ENCODE measurements around the gene SLC25A36. TPM values are rescaled to one million over a fixed set of nuclear protein-coding genes. Genes with fewer than 3 reads are reported as not detected.

The SLC25A36 gene
- total and polyA plus RNA-seq, 5 experiments from 2014 or later: 41.1 to 73.6 (median 49.7) TPM

GRCh38 chr3:140914384-140914945 is 27.2 kb upstream of the SLC25A36 start:
- DNase-seq: no peak
- no peaks in the 10 kb centered on the region for H3K4me1 Mint-ChIP-seq
- no peak overlapping the region for H3K4me3 Mint-ChIP-seq
- no peaks in the 10 kb centered on the region for H3K36me3 Mint-ChIP-seq
- no peak overlapping the region for H3K27ac Mint-ChIP-seq
- POLR2A ChIA-PET: no interaction called here
- H3K9me3 Mint-ChIP-seq: no peaks in the 10 kb centered on the region
- H3K27me3 Mint-ChIP-seq: peaks cover 5 to 43% (median 18%) of the 10 kb centered on the region in 5 donors
- ATAC-seq: no peak

- POLR2A ChIA-PET: no interaction called here
- no peaks in the 10 kb centered on the region for H3K4me1 Mint-ChIP-seq
- DNase-seq: no peak
- ATAC-seq: no peak
- H3K27me3 Mint-ChIP-seq: peaks cover 8 to 36% (median 19%) of the 10 kb centered on the region in 5 donors
- H3K4me3 Mint-ChIP-seq: no peak overlapping the region
- H3K27ac Mint-ChIP-seq: no peak overlapping the region
- no peaks in the 10 kb centered on the region for H3K36me3 Mint-ChIP-seq
- H3K9me3 Mint-ChIP-seq: no peaks in the 10 kb centered on the region
Observed at GRCh38 chr3:140916603-140917002, 25.0 kb upstream of the SLC25A36 start.

GRCh38 chr3:140917772-140918171 is 23.9 kb upstream of the SLC25A36 start:
- ATAC-seq: no peak

GRCh38 chr3:140920029-140920428 is 21.6 kb upstream of the SLC25A36 start:
- H3K4me1 Mint-ChIP-seq: no peaks in the 10 kb centered on the region
- H3K27ac Mint-ChIP-seq: no peak overlapping the region
- no peaks in the 10 kb centered on the region for H3K9me3 Mint-ChIP-seq
- peaks cover 8 to 18% (median 9%) of the 10 kb centered on the region in 5 donors for H3K27me3 Mint-ChIP-seq
- DNase-seq: no peak
- H3K36me3 Mint-ChIP-seq: no peaks in the 10 kb centered on the region
- no peak for ATAC-seq
- POLR2A ChIA-PET: no interaction called here
- H3K4me3 Mint-ChIP-seq: no peak overlapping the region

More at GRCh38 chr3:140917772-140918171, 23.9 kb upstream of the SLC25A36 start:
- peaks cover 8 to 31% (median 19%) of the 10 kb centered on the region in 5 donors for H3K27me3 Mint-ChIP-seq
- H3K36me3 Mint-ChIP-seq: no peaks in the 10 kb centered on the region
- no peak overlapping the region for H3K27ac Mint-ChIP-seq
- H3K9me3 Mint-ChIP-seq: no peaks in the 10 kb centered on the region
- no peaks in the 10 kb centered on the region for H3K4me1 Mint-ChIP-seq
- no peak overlapping the region for H3K4me3 Mint-ChIP-seq
- no peak for DNase-seq
- POLR2A ChIA-PET: no interaction called here

- no peaks in the 10 kb centered on the region for H3K4me1 Mint-ChIP-seq
- no peak overlapping the region for H3K27ac Mint-ChIP-seq
- H3K27me3 Mint-ChIP-seq: peaks cover 4 to 16% (median 8%) of the 10 kb centered on the region in 5 donors
- peak in 1 of 10 donors; percentile 25 for DNase-seq
- H3K9me3 Mint-ChIP-seq: no peaks in the 10 kb centered on the region
- no peaks in the 10 kb centered on the region for H3K36me3 Mint-ChIP-seq
- POLR2A ChIA-PET: interaction anchor here (0.8 kb wide), 1 partner anchor 19 kb away, joined by 3 read pairs; no protein-coding TSS in a partner anchor
- peak; percentile 63 to 65 for ATAC-seq
- H3K4me3 Mint-ChIP-seq: no peak overlapping the region
Observed at GRCh38 chr3:140922634-140923033, 19.0 kb upstream of the SLC25A36 start.

GRCh38 chr3:140924097-140924873 is 17.4 kb upstream of the SLC25A36 start:
- ATAC-seq (no peak), DNase-seq (no peak)
- H3K9me3 Mint-ChIP-seq: no peaks in the 10 kb centered on the region
- H3K27ac Mint-ChIP-seq: no peak overlapping the region
- H3K27me3 Mint-ChIP-seq: peaks cover 5 to 25% (median 9%) of the 10 kb centered on the region in 5 donors
- no peaks in the 10 kb centered on the region for H3K36me3 Mint-ChIP-seq
- POLR2A ChIA-PET: no interaction called here
- no peaks in the 10 kb centered on the region for H3K4me1 Mint-ChIP-seq
- H3K4me3 Mint-ChIP-seq: no peak overlapping the region

- Mint-ChIP-seq H3K27ac (no peak overlapping the region), H3K27me3 (peaks cover 14 to 55% (median 22%) of the 10 kb centered on the region in 5 donors), H3K36me3 (no peaks in the 10 kb centered on the region), H3K4me3 (no peak overlapping the region), H3K4me1 (peaks cover 0 to 2% (median 0%) of the 10 kb centered on the region in 4 donors), H3K9me3 (no peaks in the 10 kb centered on the region)
- DNase-seq (no peak), ATAC-seq (no peak)
- POLR2A ChIA-PET: no interaction called here
Observed at GRCh38 chr3:140927279-140928069, 14.2 kb upstream of the SLC25A36 start.

- Mint-ChIP-seq H3K27me3 (peaks cover 14 to 55% (median 25%) of the 10 kb centered on the region in 5 donors), H3K9me3 (peaks cover 0 to under 1% (median 0%) of the 10 kb centered on the region in 9 donors), H3K4me3 (no peak overlapping the region), H3K27ac (no peak overlapping the region), H3K4me1 (peaks cover 0 to 2% (median 0%) of the 10 kb centered on the region in 4 donors), H3K36me3 (peaks cover 0 to under 1% (median 0%) of the 10 kb centered on the region in 3 donors)
- DNase-seq: no peak
- POLR2A ChIA-PET: no interaction called here
- ATAC-seq: no peak
Observed at GRCh38 chr3:140929446-140929845, 12.2 kb upstream of the SLC25A36 start.

- Mint-ChIP-seq H3K27me3 (peaks cover 14 to 55% (median 25%) of the 10 kb centered on the region in 5 donors), H3K4me1 (peaks cover 0 to 2% (median 0%) of the 10 kb centered on the region in 4 donors), H3K9me3 (peaks cover 0 to 11% (median 3%) of the 10 kb centered on the region in 9 donors), H3K4me3 (peak overlapping the region in 5 of 10 donors; percentile 5 to 45 (median 26)), H3K36me3 (peaks cover 0 to 7% (median 4%) of the 10 kb centered on the region in 3 donors), H3K27ac (no peak overlapping the region)
- POLR2A ChIA-PET: no interaction called here
- ATAC-seq: no peak
- no peak for DNase-seq
Observed at GRCh38 chr3:140931016-140931454, 10.6 kb upstream of the SLC25A36 start.

GRCh38 chr3:140931801-140932200 is 9.8 kb upstream of the SLC25A36 start:
- POLR2A ChIA-PET: no interaction called here
- Mint-ChIP-seq H3K27me3 (peaks cover 14 to 51% (median 25%) of the 10 kb centered on the region in 5 donors), H3K36me3 (peaks cover 0 to 7% (median 4%) of the 10 kb centered on the region in 3 donors), H3K4me1 (peaks cover 0 to 2% (median 0%) of the 10 kb centered on the region in 4 donors), H3K4me3 (no peak overlapping the region), H3K9me3 (peaks cover 0 to 15% (median 5%) of the 10 kb centered on the region in 9 donors), H3K27ac (no peak overlapping the region)
- DNase-seq (no peak), ATAC-seq (no peak)

- peaks cover 0 to 2% (median 0%) of the 10 kb centered on the region in 4 donors for H3K4me1 Mint-ChIP-seq
- no peak for DNase-seq
- H3K9me3 Mint-ChIP-seq: peaks cover 0 to 15% (median 5%) of the 10 kb centered on the region in 9 donors
- POLR2A ChIA-PET: no interaction called here
- H3K27me3 Mint-ChIP-seq: peaks cover 12 to 41% (median 22%) of the 10 kb centered on the region in 5 donors
- no peak for ATAC-seq
- H3K4me3 Mint-ChIP-seq: no peak overlapping the region
- H3K36me3 Mint-ChIP-seq: peaks cover 0 to 7% (median 4%) of the 10 kb centered on the region in 3 donors
- H3K27ac Mint-ChIP-seq: no peak overlapping the region
Observed at GRCh38 chr3:140933109-140933508, 8.5 kb upstream of the SLC25A36 start.

- no peak overlapping the region for H3K4me3 Mint-ChIP-seq
- H3K36me3 Mint-ChIP-seq: peaks cover 0 to 7% (median 4%) of the 10 kb centered on the region in 3 donors
- peaks cover 0 to 15% (median 5%) of the 10 kb centered on the region in 9 donors for H3K9me3 Mint-ChIP-seq
- peaks cover 11 to 37% (median 21%) of the 10 kb centered on the region in 5 donors for H3K27me3 Mint-ChIP-seq
- ATAC-seq (no peak), DNase-seq (no peak)
- H3K4me1 Mint-ChIP-seq: peaks cover 0 to 2% (median 0%) of the 10 kb centered on the region in 4 donors
- no peak overlapping the region for H3K27ac Mint-ChIP-seq
- POLR2A ChIA-PET: no interaction called here
Observed at GRCh38 chr3:140933552-140933951, 8.1 kb upstream of the SLC25A36 start.

All from naive thymus-derived CD8-positive, alpha-beta T cell (primary cell).